A549 (cell line): ENCODE results near the gene GLIPR2. TPM values are rescaled to one million over a fixed set of nuclear protein-coding genes. Genes with fewer than 3 reads are reported as not detected.

Experiments
- ATAC-seq, 2 experiments: fragments of 200-7000 bp in 1 of 2; fragments of >200 bp in 1 of 2; cut with Nextera tagmentation in 1 of 2; cut with Tn5 transposase in 1 of 2; 3 replicates each; pipeline versions ENCODE4 v1.8.0 to v1.9.1; 2018 to 2020; ENCODE audit warnings: mild to moderate bottlenecking in 1 of 2, moderate library complexity in 1 of 2
- CTCF ChIA-PET: fragments of 300-600 bp; sonication (Branson Sonifier 250); formaldehyde crosslinking; extraction: SDS; loops from one replicate; lab custom pipeline; 2021; ENCODE audit warnings: antibody characterized with exemption, inconsistent platforms; lab: Yijun Ruan, JAX
- POLR2A ChIA-PET: fragments of 350-600 bp; formaldehyde crosslinking; extraction: SDS; loops from one replicate; lab custom pipeline; 2021; ENCODE audit warnings: antibody characterized with exemption, inconsistent platforms; lab: Yijun Ruan, JAX
- DNase-seq, 2 experiments: peaks; one replicate each; pipeline versions ENCODE4 v3.0.0 to v3.0.0-alpha.2; 2011 to 2016; ENCODE audit warnings: low read depth in 1 of 2, low spot score in 1 of 2
- FAIRE-seq: peaks from 2 replicates; lab custom pipeline; 2011; peaks lifted over from hg19 to GRCh38; lab: Jason Lieb, UNC
- H3K27ac ChIP-seq, 2 experiments: fragments of >200 bp; sonication (Bioruptor Twin); formaldehyde crosslinking; 3 replicates each; pipeline ENCODE4 v1.5.1; 2016 to 2017
- H3K4me1 ChIP-seq: fragments of >200 bp; sonication (Bioruptor Twin); formaldehyde crosslinking; 3 replicates; pipeline ENCODE4 v1.6.1; 2016
- H3K4me2 ChIP-seq: fragments of >200 bp; sonication (Bioruptor Twin); formaldehyde crosslinking; 3 replicates; pipeline ENCODE4 v1.6.1; 2016
- H3K4me3 ChIP-seq: fragments of >200 bp; sonication (Bioruptor Twin); formaldehyde crosslinking; 3 replicates; pipeline ENCODE4 v1.5.1; 2016
- H3K9me3 ChIP-seq: fragments of >200 bp; sonication (Bioruptor Twin); formaldehyde crosslinking; 3 replicates; pipeline ENCODE4 v1.6.1; 2016
- CBX2 ChIP-seq: fragments of 200-600 bp; sonication (generic); IDR thresholded peaks from 2 replicates; pipeline ENCODE4 v1.6.1; 2016; ENCODE audit warnings: low read depth, mild to moderate bottlenecking, borderline replicate concordance
- EHF ChIP-seq: fragments of 250-450 bp; sonication (Bioruptor Pico); IDR thresholded peaks from 2 replicates; pipeline ENCODE4 v1.5.0; 2020; ENCODE audit warnings: mild to moderate bottlenecking
- HEYL ChIP-seq: fragments of 250-450 bp; sonication (Bioruptor Pico); IDR thresholded peaks from 2 replicates; pipeline ENCODE4 v1.8.0; 2021; ENCODE audit warnings: mild to moderate bottlenecking, moderate library complexity
- JUN ChIP-seq, 2 experiments: fragments of >200 bp; sonication (Bioruptor Twin); formaldehyde crosslinking; IDR thresholded peaks; 2 replicates in 1 of 2; 3 replicates in 1 of 2; pipeline ENCODE4 v1.6.1; 2016 to 2017
- MAFK ChIP-seq: fragments of 450-650 bp; IDR thresholded peaks from 2 replicates; pipeline ENCODE4 v1.6.1; 2014; ENCODE audit not compliant: partially characterized antibody
- MYC ChIP-seq: IDR thresholded peaks from 2 replicates; pipeline ENCODE4 v1.6.1; 2012; ENCODE audit warnings: mild to moderate bottlenecking, inconsistent platforms, low read length, improper control_type of control experiment, borderline replicate concordance
- POLR2AphosphoS2 ChIP-seq: conservative IDR thresholded peaks from 2 replicates; pipeline ENCODE4 v1.6.1; 2012; ENCODE audit warnings: low read length, improper control_type of control experiment, inconsistent platforms
- RAD21 ChIP-seq, 2 experiments: fragments of >200 bp in 1 of 2; sonication (Bioruptor Twin) in 1 of 2; formaldehyde crosslinking in 1 of 2; IDR thresholded peaks in 1 of 2; conservative IDR thresholded peaks in 1 of 2; 2 replicates in 1 of 2; 3 replicates in 1 of 2; pipeline ENCODE4 v1.6.1; 2012 to 2018; ENCODE audit warnings: inconsistent platforms in 1 of 2
- TP53 ChIP-seq: fragments of 250-450 bp; sonication (Bioruptor Pico); IDR thresholded peaks from 2 replicates; pipeline ENCODE4 v1.5.0; 2021; ENCODE audit warnings: mild to moderate bottlenecking, moderate library complexity
- WGBS: methylation state at CpG from one replicate; pipeline ENCODE4 v1.1.6; 2017; ENCODE audit errors: missing lambda C conversion rate; 5-methylcytosine and 5-hydroxymethylcytosine counted together
- polyA plus RNA-seq, 4 experiments: library from polyadenylated mRNA; depleted of rRNA in 3 of 4; stranded (reverse); fragments of >200 nt; fragmentation: RNase III in 1 of 4; extraction: RNeasy Plus Mini Kit Qiagen cat#74134 plus additional on column Dnase treatment in 1 of 4; gene quantifications; 2 replicates in 3 of 4; 3 replicates in 1 of 4; pipeline ENCODE4 v1.2.3, GENCODE V29; 2011 to 2017
- TF ChIP-seq, protein P1 (sequence below): fragments of >200 bp; sonication (Bioruptor Twin); formaldehyde crosslinking; IDR thresholded peaks from 3 replicates; pipeline ENCODE4 v1.5.1; 2016
- TF ChIP-seq, protein P2 (sequence below): fragments of >200 bp; sonication (Bioruptor Twin); formaldehyde crosslinking; IDR thresholded peaks from 2 replicates; pipeline ENCODE4 v1.6.1; 2016

Gene GLIPR2
- polyA plus RNA-seq, 2 of the 4 experiments (the other 2 are of a cell fraction), result 9.0 to 16.0 TPM

DNA sequence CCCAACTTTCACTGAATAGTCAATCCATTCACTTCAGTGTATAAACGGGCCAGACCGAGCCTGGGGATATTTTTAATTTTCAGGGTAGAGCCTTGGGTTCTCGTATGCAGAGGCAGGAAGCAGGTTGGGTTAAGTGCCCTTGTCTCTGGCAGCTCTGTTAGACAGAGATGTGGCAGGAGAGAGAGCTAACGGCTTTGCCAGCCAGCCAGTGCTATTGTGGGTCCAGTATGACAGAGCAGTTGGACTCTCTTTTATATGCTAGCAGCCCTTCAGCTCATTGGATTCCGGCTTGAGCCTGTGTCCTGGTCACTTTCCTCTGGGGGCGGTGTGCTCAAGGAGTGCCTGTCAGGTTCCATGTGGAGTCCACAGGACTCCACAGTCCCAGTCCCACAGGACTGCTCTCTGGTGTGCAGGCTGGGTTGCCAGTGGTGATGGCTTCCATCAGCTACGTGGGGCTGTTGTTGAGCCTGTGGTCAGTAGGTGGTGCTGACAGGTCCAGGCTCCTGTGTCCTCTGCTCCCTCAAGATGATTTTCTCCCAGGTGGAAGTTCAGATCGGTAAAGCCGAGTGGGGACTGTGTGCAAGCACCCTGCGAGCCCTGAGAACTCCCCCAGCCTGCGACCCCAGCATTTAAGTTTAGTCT is 68.5 kb downstream of the GLIPR2 start:
- Histone ChIP-seq H3K4me3 (no peak overlapping the region), H3K27ac (no peak overlapping the region), H3K4me1 (peaks cover 12% of the 10 kb centered on the region), H3K9me3 (no peaks in the 10 kb centered on the region), H3K4me2 (no peak overlapping the region)
- FAIRE-seq, result no peak
- POLR2A ChIA-PET, result interaction anchor here (1.0 to 1.6 kb wide), 2 partner anchors 15 to 103 kb away, joined by 3 to 8 read pairs; partner anchors contain the start of gene CLTA
- WGBS, result 89% methylated on average over 10 of the region's 11 CpGs
- DNase-seq, result peak; percentile 54 to 59
- CTCF ChIA-PET, result interaction anchor here (0.7 to 3.9 kb wide), 12 partner anchors 8 to 197 kb away, joined by 3 to 21 read pairs (median 6); partner anchors contain the start of gene CLTA
- ATAC-seq, result peak; percentile 93 to 94
- TF ChIP-seq JUN (IDR thresholded peaks at IDR 0.05) (no peak), RAD21 (conservative IDR thresholded peaks at IDR 0.05 in 1 of 2, IDR thresholded peaks at IDR 0.05 in 1 of 2) (peak in 1 of 2 experiments; percentile 34; a peak in 2 of 5 replicates)
- TF ChIP-seq, protein P1, sequence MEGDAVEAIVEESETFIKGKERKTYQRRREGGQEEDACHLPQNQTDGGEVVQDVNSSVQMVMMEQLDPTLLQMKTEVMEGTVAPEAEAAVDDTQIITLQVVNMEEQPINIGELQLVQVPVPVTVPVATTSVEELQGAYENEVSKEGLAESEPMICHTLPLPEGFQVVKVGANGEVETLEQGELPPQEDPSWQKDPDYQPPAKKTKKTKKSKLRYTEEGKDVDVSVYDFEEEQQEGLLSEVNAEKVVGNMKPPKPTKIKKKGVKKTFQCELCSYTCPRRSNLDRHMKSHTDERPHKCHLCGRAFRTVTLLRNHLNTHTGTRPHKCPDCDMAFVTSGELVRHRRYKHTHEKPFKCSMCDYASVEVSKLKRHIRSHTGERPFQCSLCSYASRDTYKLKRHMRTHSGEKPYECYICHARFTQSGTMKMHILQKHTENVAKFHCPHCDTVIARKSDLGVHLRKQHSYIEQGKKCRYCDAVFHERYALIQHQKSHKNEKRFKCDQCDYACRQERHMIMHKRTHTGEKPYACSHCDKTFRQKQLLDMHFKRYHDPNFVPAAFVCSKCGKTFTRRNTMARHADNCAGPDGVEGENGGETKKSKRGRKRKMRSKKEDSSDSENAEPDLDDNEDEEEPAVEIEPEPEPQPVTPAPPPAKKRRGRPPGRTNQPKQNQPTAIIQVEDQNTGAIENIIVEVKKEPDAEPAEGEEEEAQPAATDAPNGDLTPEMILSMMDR, result peak; percentile 22; the same call in 1 of the 3 replicates

DNA sequence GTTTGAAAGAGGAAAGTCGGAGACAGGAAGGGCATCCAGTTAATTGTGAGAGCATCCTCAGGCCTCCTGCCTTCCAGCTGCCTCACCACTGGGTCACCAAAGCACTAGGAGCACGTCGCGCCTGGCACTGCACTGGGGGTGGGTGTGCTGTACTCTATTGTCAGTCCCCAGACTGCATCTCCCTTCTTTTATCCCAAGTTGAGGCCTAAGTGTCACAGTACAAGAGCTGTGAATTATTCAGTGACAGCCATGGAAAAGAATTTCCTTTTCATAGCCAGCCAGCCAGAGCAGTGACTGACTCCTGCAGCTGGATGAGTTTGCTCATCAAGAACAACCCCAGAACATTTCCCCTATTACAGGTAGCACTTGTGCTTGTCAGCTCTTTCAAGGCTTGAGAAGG is 70.5 kb downstream of the GLIPR2 start:
- peaks cover 12% of the 10 kb centered on the region for H3K4me1 ChIP-seq
- no peaks in the 10 kb centered on the region for H3K9me3 ChIP-seq
- ATAC-seq (no peak), DNase-seq (no peak), FAIRE-seq (no peak)
- no peak overlapping the region for H3K27ac ChIP-seq
- TF ChIP-seq HEYL (no peak), TP53 (CRISPR knock-in tag) (no peak), EHF (no peak), POLR2AphosphoS2 (no peak)
- TF ChIP-seq, protein P2, sequence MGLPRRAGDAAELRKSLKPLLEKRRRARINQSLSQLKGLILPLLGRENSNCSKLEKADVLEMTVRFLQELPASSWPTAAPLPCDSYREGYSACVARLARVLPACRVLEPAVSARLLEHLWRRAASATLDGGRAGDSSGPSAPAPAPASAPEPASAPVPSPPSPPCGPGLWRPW, result no peak
- H3K4me3 ChIP-seq, result no peak overlapping the region
- 94% methylated on average over 4 of the region's 4 CpGs for WGBS
- ChIA-PET POLR2A (interaction anchor here (1.7 kb wide), 1 partner anchor 16 kb away, joined by 7 read pairs; the partner anchor contains the start of gene CLTA), CTCF (interaction anchor here (1.0 to 3.9 kb wide), 4 partner anchors 10 to 252 kb away, joined by 3 to 21 read pairs (median 12); partner anchors contain the start of gene CLTA)
- H3K4me2 ChIP-seq, result peak overlapping the region; percentile 1; the same call in 1 of the 3 replicates

DNA sequence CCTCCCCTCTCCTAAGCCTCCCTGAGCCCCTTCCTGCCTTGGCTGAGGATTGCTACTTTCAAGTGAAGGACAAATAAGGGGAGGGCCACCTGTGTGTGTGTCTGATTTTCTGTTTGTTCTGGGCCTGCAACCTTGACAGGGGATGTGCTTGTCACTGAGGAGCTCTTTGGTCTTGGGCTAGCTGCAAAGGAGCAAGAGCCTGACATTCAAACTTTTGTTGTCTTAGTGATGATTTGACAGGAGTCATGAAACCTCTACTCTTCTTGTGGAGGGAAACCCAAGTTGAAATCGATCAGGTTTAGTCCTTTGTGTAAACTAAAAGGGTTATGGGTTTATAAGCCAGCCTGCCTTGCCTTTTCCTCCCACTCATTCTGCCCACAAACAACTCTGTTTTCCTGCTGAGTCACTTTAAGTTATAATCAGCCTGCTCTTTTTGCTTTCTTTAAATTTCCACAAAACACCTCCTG is 71.0 kb downstream of the GLIPR2 start:
- H3K9me3 ChIP-seq, result no peaks in the 10 kb centered on the region
- H3K4me1 ChIP-seq, result peaks cover 12% of the 10 kb centered on the region
- POLR2A ChIA-PET, result interaction anchor here (1.7 kb wide), 1 partner anchor 17 kb away, joined by 7 read pairs; the partner anchor contains the start of gene CLTA
- peak overlapping the region; percentile 19 to 20; a peak in 4 of 6 replicates for H3K27ac ChIP-seq
- no peak for FAIRE-seq
- no peak overlapping the region for H3K4me3 ChIP-seq
- WGBS, result 24% methylated on average over 1 of the region's 1 CpG
- ATAC-seq, result no peak
- no peak for DNase-seq
- TF ChIP-seq MAFK, result peak; percentile 38
- no peak for TF ChIP-seq CBX2
- TF ChIP-seq MYC, result no peak
- TF ChIP-seq, protein P1, result no peak
- TF ChIP-seq, all 56 proteins: peak for 1
- CTCF ChIA-PET, result interaction anchor here (1.0 to 3.9 kb wide), 4 partner anchors 10 to 253 kb away, joined by 3 to 21 read pairs (median 12); partner anchors contain the start of gene CLTA
- peak overlapping the region; percentile 1; the same call in 1 of the 3 replicates for H3K4me2 ChIP-seq
